T-helper 1 cell treated with Interleukin-12 subunit alpha and Interleukin-12 subunit beta and Interleukin-4 antibody, amounts not matched to agents 30 μg/mL and 1 μg/mL, for 36 hours (primary cell): ENCODE results near the gene ZNF385D.

ENCODE experiments used
- H3K27ac Mint-ChIP-seq: one replicate; pipeline ENCODE4 v1.8.0; 2021; ENCODE audit warnings: mild to moderate bottlenecking, mixed read lengths
- H3K27me3 Mint-ChIP-seq: one replicate; pipeline ENCODE4 v1.8.0; 2021; ENCODE audit warnings: low read depth, mixed read lengths
- H3K36me3 Mint-ChIP-seq: one replicate; pipeline ENCODE4 v1.8.0; 2021; ENCODE audit warnings: low read depth, mixed read lengths
- H3K4me1 Mint-ChIP-seq: one replicate; pipeline ENCODE4 v1.8.0; 2021; ENCODE audit warnings: low read depth, mixed read lengths
- H3K4me3 Mint-ChIP-seq: one replicate; pipeline ENCODE4 v1.8.0; 2021; ENCODE audit warnings: mild to moderate bottlenecking, moderate library complexity, mixed read lengths
- H3K9me3 Mint-ChIP-seq: one replicate; pipeline ENCODE4 v1.8.0; 2021; ENCODE audit warnings: mixed read lengths

The ZNF385D gene

GRCh38 chr3:21750831-21751391 lies at the start of gene ZNF385D:
ZNF385D (minus strand) TSS chr3:21751210; CDS start chr3:21750916, 294 bp downstream.
- Mint-ChIP-seq H3K27me3 (peaks cover 4% of the 10 kb centered on the region), H3K4me1 (no peaks in the 10 kb centered on the region), H3K9me3 (peaks cover 1% of the 10 kb centered on the region), H3K36me3 (no peaks in the 10 kb centered on the region), H3K4me3 (no peak within 1 kb of the TSS), H3K27ac (no peak within 1 kb of the TSS)

- Mint-ChIP-seq H3K27ac (no peak overlapping the region), H3K36me3 (no peaks in the 10 kb centered on the region), H3K27me3 (no peaks in the 10 kb centered on the region), H3K4me3 (no peak overlapping the region), H3K4me1 (no peaks in the 10 kb centered on the region), H3K9me3 (peaks cover 23% of the 10 kb centered on the region)
Measured at GRCh38 chr3:21798356-21799088, 47.5 kb upstream of the ZNF385D start.

- Mint-ChIP-seq H3K27ac (no peak overlapping the region), H3K36me3 (no peaks in the 10 kb centered on the region), H3K27me3 (no peaks in the 10 kb centered on the region), H3K9me3 (peaks cover 17% of the 10 kb centered on the region), H3K4me1 (no peaks in the 10 kb centered on the region), H3K4me3 (no peak overlapping the region)
Measured at GRCh38 chr3:21795921-21796320, 44.9 kb upstream of the ZNF385D start.

- no peaks in the 10 kb centered on the region for H3K27me3 Mint-ChIP-seq
- H3K27ac Mint-ChIP-seq, result no peak overlapping the region
- no peak overlapping the region for H3K4me3 Mint-ChIP-seq
- H3K9me3 Mint-ChIP-seq, result peaks cover 15% of the 10 kb centered on the region
- no peaks in the 10 kb centered on the region for H3K36me3 Mint-ChIP-seq
- H3K4me1 Mint-ChIP-seq, result no peaks in the 10 kb centered on the region
Measured at GRCh38 chr3:21795152-21795837, 44.3 kb upstream of the ZNF385D start.

- Mint-ChIP-seq H3K4me3 (no peak overlapping the region), H3K27me3 (no peaks in the 10 kb centered on the region), H3K27ac (no peak overlapping the region), H3K4me1 (no peaks in the 10 kb centered on the region), H3K9me3 (peaks cover 11% of the 10 kb centered on the region), H3K36me3 (no peaks in the 10 kb centered on the region)
Measured at GRCh38 chr3:21794291-21794690, 43.3 kb upstream of the ZNF385D start.

GRCh38 chr3:21792176-21792575 lies 41.2 kb upstream of the ZNF385D start:
- Mint-ChIP-seq H3K27ac (no peak overlapping the region), H3K9me3 (peaks cover 6% of the 10 kb centered on the region), H3K4me1 (no peaks in the 10 kb centered on the region), H3K4me3 (no peak overlapping the region), H3K27me3 (no peaks in the 10 kb centered on the region), H3K36me3 (no peaks in the 10 kb centered on the region)

GRCh38 chr3:21791356-21791755 lies 40.3 kb upstream of the ZNF385D start:
- Mint-ChIP-seq H3K4me3 (no peak overlapping the region), H3K9me3 (peaks cover 11% of the 10 kb centered on the region), H3K36me3 (no peaks in the 10 kb centered on the region), H3K27ac (no peak overlapping the region), H3K27me3 (no peaks in the 10 kb centered on the region), H3K4me1 (no peaks in the 10 kb centered on the region)

GRCh38 chr3:21790466-21790865 lies 39.5 kb upstream of the ZNF385D start:
- H3K36me3 Mint-ChIP-seq, result no peaks in the 10 kb centered on the region
- no peak overlapping the region for H3K4me3 Mint-ChIP-seq
- no peaks in the 10 kb centered on the region for H3K4me1 Mint-ChIP-seq
- H3K27ac Mint-ChIP-seq, result no peak overlapping the region
- peaks cover 5% of the 10 kb centered on the region for H3K9me3 Mint-ChIP-seq
- H3K27me3 Mint-ChIP-seq, result no peaks in the 10 kb centered on the region

- H3K4me1 Mint-ChIP-seq, result no peaks in the 10 kb centered on the region
- H3K36me3 Mint-ChIP-seq, result no peaks in the 10 kb centered on the region
- H3K4me3 Mint-ChIP-seq, result no peak overlapping the region
- H3K27ac Mint-ChIP-seq, result no peak overlapping the region
- peaks cover 5% of the 10 kb centered on the region for H3K9me3 Mint-ChIP-seq
- no peaks in the 10 kb centered on the region for H3K27me3 Mint-ChIP-seq
Measured at GRCh38 chr3:21789730-21790129, 38.7 kb upstream of the ZNF385D start.

- Mint-ChIP-seq H3K27ac (no peak overlapping the region), H3K9me3 (peaks cover 5% of the 10 kb centered on the region), H3K4me1 (no peaks in the 10 kb centered on the region), H3K27me3 (no peaks in the 10 kb centered on the region), H3K36me3 (no peaks in the 10 kb centered on the region), H3K4me3 (no peak overlapping the region)
Measured at GRCh38 chr3:21786438-21786797, 35.4 kb upstream of the ZNF385D start.

GRCh38 chr3:21785765-21786437 lies 34.9 kb upstream of the ZNF385D start:
- no peaks in the 10 kb centered on the region for H3K4me1 Mint-ChIP-seq
- H3K9me3 Mint-ChIP-seq, result peaks cover 7% of the 10 kb centered on the region
- no peak overlapping the region for H3K4me3 Mint-ChIP-seq
- no peaks in the 10 kb centered on the region for H3K27me3 Mint-ChIP-seq
- H3K27ac Mint-ChIP-seq, result no peak overlapping the region
- H3K36me3 Mint-ChIP-seq, result no peaks in the 10 kb centered on the region

GRCh38 chr3:21783839-21784238 lies 32.8 kb upstream of the ZNF385D start:
- Mint-ChIP-seq H3K4me3 (no peak overlapping the region), H3K27me3 (no peaks in the 10 kb centered on the region), H3K27ac (no peak overlapping the region), H3K36me3 (no peaks in the 10 kb centered on the region), H3K4me1 (no peaks in the 10 kb centered on the region), H3K9me3 (peaks cover 13% of the 10 kb centered on the region)

GRCh38 chr3:21781355-21781754 lies 30.3 kb upstream of the ZNF385D start:
- Mint-ChIP-seq H3K9me3 (peaks cover 12% of the 10 kb centered on the region), H3K4me3 (no peak overlapping the region)

GRCh38 chr3:21779909-21780308 lies 28.9 kb upstream of the ZNF385D start:
- H3K27me3 Mint-ChIP-seq, result no peaks in the 10 kb centered on the region
- peaks cover 12% of the 10 kb centered on the region for H3K9me3 Mint-ChIP-seq

More at GRCh38 chr3:21781355-21781754, 30.3 kb upstream of the ZNF385D start:
- Mint-ChIP-seq H3K36me3 (no peaks in the 10 kb centered on the region), H3K27ac (no peak overlapping the region), H3K4me1 (no peaks in the 10 kb centered on the region), H3K27me3 (no peaks in the 10 kb centered on the region)

GRCh38 chr3:21778715-21779114 lies 27.7 kb upstream of the ZNF385D start:
- Mint-ChIP-seq H3K4me1 (no peaks in the 10 kb centered on the region), H3K36me3 (no peaks in the 10 kb centered on the region), H3K27me3 (no peaks in the 10 kb centered on the region), H3K4me3 (no peak overlapping the region), H3K27ac (no peak overlapping the region), H3K9me3 (peaks cover 12% of the 10 kb centered on the region)

More at GRCh38 chr3:21779909-21780308, 28.9 kb upstream of the ZNF385D start:
- H3K4me3 Mint-ChIP-seq, result no peak overlapping the region
- no peaks in the 10 kb centered on the region for H3K36me3 Mint-ChIP-seq
- no peaks in the 10 kb centered on the region for H3K4me1 Mint-ChIP-seq
- H3K27ac Mint-ChIP-seq, result no peak overlapping the region
